HEK293 (cell line): Measurements from ENCODE around the gene EIPR1.

Experiments used
- CTCF ChIP-seq: fragments of 450-650 bp; formaldehyde crosslinking; IDR thresholded peaks from 2 replicates; pipeline ENCODE4 v1.5.1; 2016; ENCODE audit warnings: missing biosample characterization, missing genetic modification characterization
- ZNF155 ChIP-seq: fragments of 450-650 bp; formaldehyde crosslinking; IDR thresholded peaks from 2 replicates; pipeline ENCODE4 v1.5.1; 2016; ENCODE audit warnings: missing biosample characterization, missing genetic modification characterization

GRCh38 chr2:3272761-3273160, 104.9 kb downstream of the EIPR1 start:
- no peak for TF ChIP-seq CTCF (tag by site-specific recombination)
- TF ChIP-seq ZNF155 (tag by site-specific recombination), result no peak
